Skin of body (tissue), 3 donors: ENCODE data around the gene SRGN. TPM values are rescaled to one million over a fixed set of nuclear protein-coding genes. Genes with fewer than 3 reads are reported as not detected.
"Not testable (repeated sequence)": the region's sequence is repeated elsewhere in the genome, so short reads cannot be mapped to it uniquely, and the experiment has no call there.

Experiments
- DNase-seq: peaks from one replicate; lab custom pipeline; 2025; lab: John Stamatoyannopoulos, UW
- small RNA-seq: library from RNA; depleted of rRNA; stranded (forward); fragments of <200 nt; gene quantifications from one replicate; pipeline ENCODE3, GENCODE V24; 2014; ENCODE audit warnings: low replicate concordance
- total RNA-seq: library from RNA; depleted of rRNA; stranded (reverse); fragments of >200 nt; gene quantifications from one replicate; pipeline ENCODE4 v1.2.3, GENCODE V29; 2014

The SRGN gene
- total RNA-seq, 1 donor from 2014 or later = 153 TPM

DNA sequence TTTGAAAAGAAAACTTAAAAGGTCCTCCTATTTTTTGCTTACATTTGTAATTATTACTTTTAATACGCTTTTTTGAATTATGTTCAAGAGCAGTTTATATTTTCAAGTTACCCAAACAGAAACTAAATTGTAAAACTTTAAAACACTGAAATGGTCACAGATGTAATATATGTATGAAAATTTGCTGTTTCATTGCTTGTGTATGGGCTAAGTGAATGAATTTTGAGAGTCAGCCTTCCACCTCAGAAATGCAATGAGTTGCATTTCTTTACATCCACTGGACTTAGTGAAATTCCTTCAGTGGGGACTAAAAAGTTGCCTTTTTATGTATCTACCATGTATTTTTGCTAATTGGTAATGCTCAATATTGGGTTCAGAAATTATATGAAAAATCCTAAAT, 37.7 kb downstream of the SRGN start:
- no peak for DNase-seq

GRCh38 chr10:69130251-69130650, 42.3 kb downstream of the SRGN start:
- DNase-seq = no peak

GRCh38 chr10:69139961-69140360, 52.1 kb downstream of the SRGN start:
- no peak for DNase-seq

DNA sequence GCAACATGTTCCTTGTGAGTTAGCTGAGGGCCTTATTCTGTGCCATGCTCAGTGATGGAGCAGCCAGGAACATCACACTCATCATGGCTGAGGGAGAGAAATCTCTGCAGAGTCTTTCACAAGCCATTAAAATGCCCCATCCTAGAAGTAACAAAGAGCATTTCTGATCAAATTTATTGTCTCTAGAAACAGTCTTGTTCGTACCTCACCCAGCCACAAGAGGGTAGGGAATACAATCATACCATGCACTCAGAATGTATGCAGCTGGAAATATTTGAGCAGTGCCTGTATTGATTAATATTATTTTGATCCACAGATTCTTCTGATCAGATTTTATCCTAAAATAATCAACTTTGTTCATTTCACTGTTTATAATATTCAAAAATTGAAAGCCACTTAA, 53.4 kb downstream of the SRGN start:
- no peak for DNase-seq

- DNase-seq = not testable (repeated sequence)
These were observed 54.2 kb downstream of the SRGN start for GRCh38 chr10:69142074-69142473.

DNA sequence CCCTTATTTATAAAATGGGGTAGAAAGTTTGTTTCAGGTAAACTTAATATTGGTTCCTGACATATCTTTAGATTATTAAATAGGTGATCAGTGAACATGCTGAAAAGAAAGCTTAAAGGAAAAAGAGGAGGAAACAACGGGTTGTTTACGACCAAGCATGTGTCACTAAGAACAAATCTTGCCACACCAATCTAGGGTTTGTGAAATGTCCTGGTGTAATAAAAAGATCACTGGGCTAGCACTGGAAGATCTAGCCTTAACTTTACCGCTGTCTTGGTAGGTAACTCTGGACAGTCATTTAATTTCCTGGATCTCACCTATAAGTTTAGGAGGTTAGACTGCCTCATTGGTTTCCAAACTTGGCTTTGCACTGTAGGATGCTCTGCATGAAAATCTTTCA, 55.1 kb downstream of the SRGN start:
- no peak for DNase-seq

- no peak for DNase-seq
These were observed 57.4 kb downstream of the SRGN start for GRCh38 chr10:69145329-69145728.

DNA sequence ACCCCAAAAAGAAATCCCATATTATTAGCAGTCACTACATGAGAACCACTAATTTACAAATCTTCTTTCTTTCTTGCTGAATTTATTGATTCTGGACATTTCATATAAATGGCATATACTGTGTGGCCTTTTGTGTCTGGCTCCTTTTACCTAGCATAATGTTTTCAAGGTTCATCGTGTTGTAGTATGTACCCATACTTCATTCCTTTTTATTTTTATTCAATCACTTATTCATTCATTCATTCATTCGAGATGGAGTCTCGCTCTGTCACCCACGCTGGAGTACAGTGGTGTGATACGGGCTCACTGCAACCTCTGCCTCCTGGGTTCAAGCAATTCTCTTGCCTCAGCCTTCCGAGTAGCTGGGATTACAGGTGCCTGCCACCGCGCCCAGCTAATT, 58.0 kb downstream of the SRGN start:
- no peak for DNase-seq

DNA sequence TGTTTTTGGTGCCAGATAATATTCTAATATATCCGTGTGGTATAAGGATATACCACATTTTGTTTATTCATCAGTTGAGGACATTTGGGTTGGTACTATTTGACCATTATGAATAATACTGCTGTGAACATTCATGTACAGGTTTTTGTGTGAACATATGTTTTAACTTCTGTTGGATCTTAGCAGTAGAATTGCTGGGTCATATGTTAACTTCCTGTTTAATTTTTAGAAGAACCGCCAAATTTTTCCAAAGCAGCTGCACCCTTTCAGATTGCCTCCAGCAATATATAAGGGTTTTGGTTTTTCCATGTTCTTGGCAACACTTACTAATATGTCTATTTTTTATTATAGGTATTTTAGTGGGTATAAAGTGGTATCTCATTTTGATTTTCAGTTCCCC, 58.9 kb downstream of the SRGN start:
- no peak for DNase-seq

DNA sequence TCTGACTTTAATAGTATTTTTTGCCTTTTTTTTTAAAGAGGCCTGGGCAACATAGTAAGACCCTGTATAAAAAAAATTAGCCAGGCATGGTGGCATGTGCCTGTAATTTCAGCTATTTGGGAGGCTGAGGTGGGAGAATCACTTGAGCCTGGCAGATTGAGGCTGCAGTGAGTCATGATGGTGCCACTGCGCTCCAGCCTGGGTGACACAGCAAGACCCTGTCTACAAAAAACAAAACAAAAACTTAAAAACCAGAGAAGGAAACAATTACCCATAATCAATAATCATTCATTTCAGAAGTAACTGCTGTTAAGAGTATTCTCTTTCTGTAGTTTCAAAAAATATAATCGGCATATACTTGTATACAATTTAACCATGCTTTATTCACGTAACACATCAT, 64.1 kb downstream of the SRGN start:
- DNase-seq = no peak

- DNase-seq = no peak
These were observed 65.3 kb downstream of the SRGN start for GRCh38 chr10:69153227-69153626.

Small RNA genes lying within 50 kb of the gene (small RNA-seq; reads per million reads assigned to genes)
- gene RF00017 = not detected

Other genes with a start within 250 kb of the SRGN start
- 41.7 TPM for gene DDX50, start 186.8 kb upstream of the SRGN start, total RNA-seq
- gene DDX21, start 131.9 kb upstream of the SRGN start, total RNA-seq = 50.7 TPM
- gene KIFBP, start 99.3 kb upstream of the SRGN start, total RNA-seq = 17.3 TPM
- gene VPS26A, start 36.1 kb downstream of the SRGN start, total RNA-seq = 62.2 TPM
- 21.3 TPM for gene SUPV3L1, start 92.1 kb downstream of the SRGN start, total RNA-seq
- 0.10 TPM for gene HKDC1, start 132.2 kb downstream of the SRGN start, total RNA-seq
- gene HK1, start 190.4 kb downstream of the SRGN start, total RNA-seq = 50.6 TPM